Fibroblast of lung (primary cell): ENCODE measurements around the gene COX17. TPM values are rescaled to one million over a fixed set of nuclear protein-coding genes. Genes with fewer than 3 reads are reported as not detected.

Experiments used
- DNase-seq, 2 donors: peaks; one replicate each; pipeline versions ENCODE4 v3.0.0 to v3.0.0-alpha.2; 2010; ENCODE audit warnings: low read depth in 2 of 2
- H2AFZ ChIP-seq: 2 replicates; pipeline ENCODE4 v1.5.1; 2012; ENCODE audit warnings: low read length, control low read depth, inconsistent platforms
- H3K27ac ChIP-seq: 2 replicates; pipeline ENCODE4 v1.5.1; 2011; ENCODE audit warnings: low read length, control low read depth; ENCODE audit not compliant: insufficient read depth
- H3K27me3 ChIP-seq: 2 replicates; pipeline ENCODE4 v1.5.1; 2011; ENCODE audit warnings: mild to moderate bottlenecking, low read length; ENCODE audit not compliant: control insufficient read depth, insufficient read depth
- H3K36me3 ChIP-seq: 2 replicates; pipeline ENCODE4 v1.5.1; 2011; ENCODE audit warnings: low read length; ENCODE audit not compliant: control insufficient read depth, insufficient read depth
- H3K4me1 ChIP-seq: 2 replicates; pipeline ENCODE4 v1.5.1; 2011; ENCODE audit warnings: low read length; ENCODE audit not compliant: control insufficient read depth, insufficient read depth; ENCODE audit errors: extremely low read depth
- H3K4me2 ChIP-seq: 2 replicates; pipeline ENCODE4 v1.5.1; 2011; ENCODE audit warnings: low read length, control low read depth; ENCODE audit not compliant: insufficient read depth; ENCODE audit errors: extremely low read depth
- H3K4me3 ChIP-seq, 4 experiments: fragments of 200-600 bp in 1 of 4; sonication (generic) in 1 of 4; replicated peaks in 1 of 4; 2 replicates each; pipeline ENCODE4 v1.5.1; 2011 to 2016; ENCODE audit warnings: low read length in 4 of 4, low read depth in 3 of 4, mild to moderate bottlenecking in 3 of 4, control low read depth in 2 of 4, inconsistent platforms in 1 of 4, mixed read lengths in 1 of 4; ENCODE audit not compliant: insufficient read depth in 1 of 4; ENCODE audit errors: control extremely low read depth in 1 of 4
- H3K79me2 ChIP-seq: 2 replicates; pipeline ENCODE4 v1.5.1; 2012; ENCODE audit warnings: mild to moderate bottlenecking, low read length, inconsistent platforms; ENCODE audit not compliant: control insufficient read depth, insufficient read depth
- H3K9ac ChIP-seq: 2 replicates; pipeline ENCODE4 v1.5.1; 2011; ENCODE audit warnings: mild to moderate bottlenecking, low read length, control low read depth; ENCODE audit not compliant: insufficient read depth
- H3K9me3 ChIP-seq: 2 replicates; pipeline ENCODE4 v1.5.1; 2012; ENCODE audit warnings: low read depth, low read length; ENCODE audit not compliant: control insufficient read depth, insufficient read depth
- H4K20me1 ChIP-seq: 2 replicates; pipeline ENCODE4 v1.5.1; 2011; ENCODE audit warnings: low read length; ENCODE audit not compliant: control insufficient read depth, insufficient read depth; ENCODE audit errors: extremely low read depth
- EZH2 ChIP-seq: IDR thresholded peaks from 2 replicates; pipeline ENCODE4 v1.5.1; 2012; ENCODE audit warnings: low read length, control low read depth, mild to moderate bottlenecking; ENCODE audit errors: missing control alignments
- polyA plus RNA-seq, 2 donors: library from polyadenylated mRNA; depleted of rRNA in 1 of 2; stranded (reverse) in 1 of 2; unstranded in 1 of 2; fragments of >200 nt; gene quantifications; 2 replicates each; pipeline ENCODE4 v1.2.1, GENCODE V29; 2011 to 2012; ENCODE audit warnings: missing spikeins in 1 of 2
- total RNA-seq: library from RNA; depleted of rRNA; stranded (reverse); fragments of >200 nt; gene quantifications from 2 replicates; pipeline ENCODE4 v1.2.1, GENCODE V29; 2014
- TF ChIP-seq, protein P1 (sequence below), 2 donors: IDR thresholded peaks in 1 of 2; conservative IDR thresholded peaks in 1 of 2; 1 replicate in 1 of 2; 2 replicates in 1 of 2; pipeline ENCODE4 v1.5.1; 2011 to 2012; ENCODE audit warnings: low read length in 2 of 2, control low read depth in 1 of 2, inconsistent platforms in 1 of 2, low read depth in 1 of 2, mild to moderate bottlenecking in 1 of 2

COX17 gene
- total and polyA plus RNA-seq, 2 donors (not counting 1 experiment from before 2014, with no cell fraction given), result 19.6 to 21.0 TPM

DNA sequence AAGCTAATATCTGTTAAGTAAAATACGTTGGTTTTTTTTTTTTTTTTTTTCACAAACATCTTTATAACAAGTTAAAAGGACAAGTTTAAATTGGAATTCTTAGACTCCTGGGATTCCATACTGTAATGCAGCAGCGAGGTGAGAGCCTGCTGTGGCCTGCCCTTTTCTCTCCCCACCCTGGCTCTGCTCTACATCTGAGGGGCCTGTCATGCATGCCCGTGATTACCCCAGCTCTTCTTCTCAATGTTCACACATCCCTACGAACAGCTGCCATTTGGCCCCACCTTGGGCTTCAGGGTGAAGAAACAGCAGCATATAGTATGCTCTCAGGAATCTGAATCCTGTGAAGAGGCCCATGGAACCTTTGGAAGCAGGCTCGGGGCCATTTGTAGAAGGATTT, 40.3 kb upstream of the COX17 start:
- Histone ChIP-seq H3K4me2 (no peak overlapping the region), H2AFZ (no peak overlapping the region), H3K36me3 (no peaks in the 10 kb centered on the region), H3K27me3 (no peaks in the 10 kb centered on the region), H4K20me1 (no peaks in the 10 kb centered on the region), H3K9ac (no peak overlapping the region), H3K9me3 (no peaks in the 10 kb centered on the region), H3K4me1 (no peaks in the 10 kb centered on the region), H3K4me3 (no peak overlapping the region), H3K27ac (no peak overlapping the region), H3K79me2 (no peaks in the 10 kb centered on the region)
- TF ChIP-seq EZH2, result no peak
- TF ChIP-seq, protein P1, sequence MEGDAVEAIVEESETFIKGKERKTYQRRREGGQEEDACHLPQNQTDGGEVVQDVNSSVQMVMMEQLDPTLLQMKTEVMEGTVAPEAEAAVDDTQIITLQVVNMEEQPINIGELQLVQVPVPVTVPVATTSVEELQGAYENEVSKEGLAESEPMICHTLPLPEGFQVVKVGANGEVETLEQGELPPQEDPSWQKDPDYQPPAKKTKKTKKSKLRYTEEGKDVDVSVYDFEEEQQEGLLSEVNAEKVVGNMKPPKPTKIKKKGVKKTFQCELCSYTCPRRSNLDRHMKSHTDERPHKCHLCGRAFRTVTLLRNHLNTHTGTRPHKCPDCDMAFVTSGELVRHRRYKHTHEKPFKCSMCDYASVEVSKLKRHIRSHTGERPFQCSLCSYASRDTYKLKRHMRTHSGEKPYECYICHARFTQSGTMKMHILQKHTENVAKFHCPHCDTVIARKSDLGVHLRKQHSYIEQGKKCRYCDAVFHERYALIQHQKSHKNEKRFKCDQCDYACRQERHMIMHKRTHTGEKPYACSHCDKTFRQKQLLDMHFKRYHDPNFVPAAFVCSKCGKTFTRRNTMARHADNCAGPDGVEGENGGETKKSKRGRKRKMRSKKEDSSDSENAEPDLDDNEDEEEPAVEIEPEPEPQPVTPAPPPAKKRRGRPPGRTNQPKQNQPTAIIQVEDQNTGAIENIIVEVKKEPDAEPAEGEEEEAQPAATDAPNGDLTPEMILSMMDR (conservative IDR thresholded peaks at IDR 0.05 in 1 of 2, IDR thresholded peaks at IDR 0.05 in 1 of 2; ENCODE audit: low read depth in 1 of 2, low read length in 2 of 2), result no peak
- no peak for DNase-seq

DNA sequence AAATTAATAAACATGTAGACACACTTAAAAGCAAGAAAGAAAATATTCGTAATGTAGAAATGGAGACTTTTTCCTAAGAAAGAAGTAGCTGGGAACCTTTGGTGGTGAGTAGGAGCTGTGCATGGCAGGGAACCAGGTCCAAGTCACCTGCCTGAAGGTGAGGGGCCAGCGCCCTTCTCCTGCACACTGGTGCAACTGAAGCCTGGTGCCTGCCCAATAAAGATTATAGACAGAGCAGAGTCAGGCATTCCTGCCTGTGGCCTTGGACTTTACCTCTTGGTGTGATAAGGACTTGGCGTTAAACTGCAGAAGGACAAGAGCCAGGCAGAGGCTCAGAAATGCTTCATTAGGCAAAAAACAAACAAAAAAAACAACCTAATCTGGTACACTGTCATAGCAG, 39.8 kb upstream of the COX17 start:
- no peaks in the 10 kb centered on the region for H3K79me2 ChIP-seq
- H3K9ac ChIP-seq, result no peak overlapping the region
- H4K20me1 ChIP-seq, result no peaks in the 10 kb centered on the region
- no peak overlapping the region for H3K27ac ChIP-seq
- DNase-seq, result no peak
- no peaks in the 10 kb centered on the region for H3K4me1 ChIP-seq
- H3K36me3 ChIP-seq, result no peaks in the 10 kb centered on the region
- TF ChIP-seq EZH2, result no peak
- TF ChIP-seq, protein P1 (conservative IDR thresholded peaks at IDR 0.05 in 1 of 2, IDR thresholded peaks at IDR 0.05 in 1 of 2; ENCODE audit: low read depth in 1 of 2, low read length in 2 of 2), result no peak
- H3K4me3 ChIP-seq, result no peak overlapping the region
- H3K27me3 ChIP-seq, result no peaks in the 10 kb centered on the region
- H3K4me2 ChIP-seq, result no peak overlapping the region
- no peak overlapping the region for H2AFZ ChIP-seq
- no peaks in the 10 kb centered on the region for H3K9me3 ChIP-seq

DNA sequence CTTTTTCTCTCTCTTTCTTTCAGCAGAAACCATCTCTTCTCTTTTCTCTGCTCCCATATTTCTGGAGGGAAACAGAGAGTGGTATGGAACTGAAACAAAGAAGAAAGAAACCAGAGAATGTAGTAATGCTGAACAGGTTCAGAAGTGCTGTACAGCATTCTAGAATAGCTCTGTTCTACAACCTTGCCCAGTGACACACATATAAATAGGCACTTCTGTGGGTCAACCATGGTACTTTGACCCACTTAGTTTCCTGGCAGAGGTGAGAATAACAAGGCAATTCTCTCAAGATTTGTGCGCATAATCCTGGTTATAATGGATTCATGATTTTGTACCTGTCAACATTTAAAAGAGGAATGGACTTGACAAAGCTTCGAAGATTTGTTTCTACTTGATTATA, 37.9 kb upstream of the COX17 start:
- H3K9ac ChIP-seq, result no peak overlapping the region
- H3K4me1 ChIP-seq, result no peaks in the 10 kb centered on the region
- no peak for DNase-seq
- H4K20me1 ChIP-seq, result no peaks in the 10 kb centered on the region
- no peak overlapping the region for H3K4me3 ChIP-seq
- H3K36me3 ChIP-seq, result no peaks in the 10 kb centered on the region
- H3K79me2 ChIP-seq, result no peaks in the 10 kb centered on the region
- no peak overlapping the region for H2AFZ ChIP-seq
- no peak for TF ChIP-seq EZH2
- TF ChIP-seq, protein P1 (conservative IDR thresholded peaks at IDR 0.05 in 1 of 2, IDR thresholded peaks at IDR 0.05 in 1 of 2; ENCODE audit: low read depth in 1 of 2, low read length in 2 of 2), result no peak
- H3K9me3 ChIP-seq, result no peaks in the 10 kb centered on the region
- H3K27me3 ChIP-seq, result no peaks in the 10 kb centered on the region
- H3K4me2 ChIP-seq, result no peak overlapping the region
- no peak overlapping the region for H3K27ac ChIP-seq
